Ascending aorta (tissue), 2 donors: ENCODE data around the gene TEAD1. TPM values are rescaled to one million over a fixed set of nuclear protein-coding genes. Genes with fewer than 3 reads are reported as not detected.

Source experiments
- DNase-seq, 2 donors: peaks; one replicate each; pipeline ENCODE4 v3.0.0-alpha.2; 2019; ENCODE audit warnings: low spot score in 2 of 2
- H3K27ac ChIP-seq, 2 donors: fragments of 200-600 bp; sonication (generic); one replicate each; pipeline ENCODE4 v1.5.1; 2016 to 2017; ENCODE audit warnings: mild to moderate bottlenecking in 1 of 2
- H3K27me3 ChIP-seq: fragments of 200-600 bp; sonication (generic); one replicate; pipeline ENCODE4 v1.5.1; 2017
- H3K36me3 ChIP-seq, 2 donors: fragments of 200-600 bp; sonication (generic); one replicate each; pipeline ENCODE4 v1.5.1; 2016
- H3K4me1 ChIP-seq, 2 donors: fragments of 200-600 bp; sonication (generic); one replicate each; pipeline ENCODE4 v1.5.1; 2016 to 2017; ENCODE audit warnings: mild to moderate bottlenecking in 1 of 2
- H3K4me3 ChIP-seq, 2 donors: fragments of 200-600 bp; sonication (generic); one replicate each; pipeline ENCODE4 v1.5.1; 2016 to 2017; ENCODE audit warnings: mild to moderate bottlenecking in 1 of 2
- H3K9me3 ChIP-seq, 2 donors: fragments of 200-600 bp; sonication (generic); one replicate each; pipeline ENCODE4 v1.5.1; 2016
- CTCF ChIP-seq, 3 experiments: fragments of 200-600 bp in 2 of 3; fragments of 450-650 bp in 1 of 3; sonication (generic) in 2 of 3; IDR thresholded peaks; one replicate each; pipeline ENCODE4 v1.5.1; 2016 to 2019; ENCODE audit warnings: antibody characterized with exemption in 3 of 3, mild to moderate bottlenecking in 1 of 3, moderate library complexity in 1 of 3
- intact Hi-C: fragments of 100-400 bp; cut with DNase I; formaldehyde crosslinking; loops from one replicate; pipeline ENCODE4 v1.15.1; 2023
- total RNA-seq: library from RNA; depleted of rRNA; stranded (reverse); fragments of >200 nt; gene quantifications from one replicate; pipeline ENCODE4 v1.1.0, GENCODE V29; 2016

The TEAD1 gene
- total RNA-seq, 1 donor from 2014 or later: 112 TPM

- Histone ChIP-seq H3K4me3 (no peak overlapping the region), H3K27me3 (no peaks in the 10 kb centered on the region), H3K36me3 (no peaks in the 10 kb centered on the region), H3K27ac (no peak overlapping the region), H3K9me3 (no peaks in the 10 kb centered on the region), H3K4me1 (no peaks in the 10 kb centered on the region)
- intact Hi-C loops: no loop called here
- no peak for DNase-seq
- no peak for TF ChIP-seq CTCF (IDR thresholded peaks at IDR 0.05)
Measured at GRCh38 chr11:12778240-12778905, 104.2 kb downstream of the TEAD1 start.

- intact Hi-C loops: no loop called here
- Histone ChIP-seq H3K4me1 (peaks cover 0 to 5% of the 10 kb centered on the region in 2 donors), H3K9me3 (no peaks in the 10 kb centered on the region), H3K36me3 (no peaks in the 10 kb centered on the region), H3K27me3 (no peaks in the 10 kb centered on the region), H3K27ac (no peak overlapping the region), H3K4me3 (no peak overlapping the region)
- TF ChIP-seq CTCF (IDR thresholded peaks at IDR 0.05): no peak
- no peak for DNase-seq
Measured at GRCh38 chr11:12783765-12784164, 109.5 kb downstream of the TEAD1 start.

- no peak for TF ChIP-seq CTCF (IDR thresholded peaks at IDR 0.05)
- Histone ChIP-seq H3K4me3 (no peak overlapping the region), H3K9me3 (no peaks in the 10 kb centered on the region), H3K27ac (no peak overlapping the region), H3K4me1 (peaks cover 0 to 7% of the 10 kb centered on the region in 2 donors), H3K36me3 (no peaks in the 10 kb centered on the region), H3K27me3 (no peaks in the 10 kb centered on the region)
- intact Hi-C loops: no loop called here
- DNase-seq: no peak
Measured at GRCh38 chr11:12784445-12784844, 110.2 kb downstream of the TEAD1 start.

GRCh38 chr11:12784987-12785386 lies 110.8 kb downstream of the TEAD1 start:
- TF ChIP-seq CTCF (IDR thresholded peaks at IDR 0.05): no peak
- intact Hi-C loops: no loop called here
- Histone ChIP-seq H3K27me3 (no peaks in the 10 kb centered on the region), H3K4me1 (peaks cover 0 to 11% of the 10 kb centered on the region in 2 donors), H3K4me3 (no peak overlapping the region), H3K27ac (no peak overlapping the region), H3K36me3 (no peaks in the 10 kb centered on the region), H3K9me3 (no peaks in the 10 kb centered on the region)
- no peak for DNase-seq

- DNase-seq: no peak
- Histone ChIP-seq H3K9me3 (no peaks in the 10 kb centered on the region), H3K4me3 (no peak overlapping the region), H3K36me3 (no peaks in the 10 kb centered on the region), H3K27ac (no peak overlapping the region), H3K27me3 (no peaks in the 10 kb centered on the region), H3K4me1 (peaks cover 0 to 11% of the 10 kb centered on the region in 2 donors)
- intact Hi-C loops: no loop called here
- no peak for TF ChIP-seq CTCF (IDR thresholded peaks at IDR 0.05)
Measured at GRCh38 chr11:12785901-12786300, 111.7 kb downstream of the TEAD1 start.

- no peak for TF ChIP-seq CTCF (IDR thresholded peaks at IDR 0.05)
- intact Hi-C loops: no loop called here
- peaks cover 4 to 11% of the 10 kb centered on the region in 2 donors for H3K4me1 ChIP-seq
- H3K27me3 ChIP-seq: no peaks in the 10 kb centered on the region
- H3K4me3 ChIP-seq: no peak overlapping the region
- H3K36me3 ChIP-seq: no peaks in the 10 kb centered on the region
- H3K27ac ChIP-seq: no peak overlapping the region
- no peak for DNase-seq
- H3K9me3 ChIP-seq: no peaks in the 10 kb centered on the region
Measured at GRCh38 chr11:12786450-12786849, 112.2 kb downstream of the TEAD1 start.
